CD14-positive monocyte (primary cell): Measurements from ENCODE around the gene SHROOM1. TPM values are rescaled to one million over a fixed set of nuclear protein-coding genes. Genes with fewer than 3 reads are reported as not detected.
"Not testable (repeated sequence)": the region's sequence is repeated elsewhere in the genome, so short reads cannot be mapped to it uniquely, and the experiment has no call there.

Source experiments
- DNase-seq, 3 donors: peaks; one replicate each; pipeline ENCODE4 v3.0.0-alpha.2; 2011 to 2022
- H2AFZ ChIP-seq: 2 replicates; pipeline ENCODE4 v1.6.0; 2012; ENCODE audit warnings: mild to moderate bottlenecking, low read depth, low read length, inconsistent platforms; ENCODE audit not compliant: insufficient read depth, poor library complexity, severe bottlenecking
- H3K27ac ChIP-seq, 2 donors: 1 replicate in 1 of 2; 2 replicates in 1 of 2; pipeline ENCODE4 v1.5.1; 2012 to 2013; ENCODE audit warnings: low read length in 2 of 2, control low read depth in 1 of 2, inconsistent platforms in 1 of 2, low read depth in 1 of 2, mild to moderate bottlenecking in 1 of 2
- H3K27me3 ChIP-seq, 2 donors: one replicate each; pipeline versions ENCODE4 v1.6.0 to v1.6.1; 2011 to 2013; ENCODE audit warnings: low read length in 2 of 2; ENCODE audit not compliant: control insufficient read depth in 2 of 2, insufficient read depth in 2 of 2
- H3K36me3 ChIP-seq, 2 donors: replicated peaks in 1 of 2; 1 replicate in 1 of 2; 2 replicates in 1 of 2; pipeline versions ENCODE4 v1.5.1 to v1.6.1; 2012 to 2013; ENCODE audit warnings: low read length in 2 of 2, control low read depth in 1 of 2, inconsistent platforms in 1 of 2, mild to moderate bottlenecking in 1 of 2; ENCODE audit not compliant: insufficient read depth in 2 of 2, control insufficient read depth in 1 of 2
- H3K4me1 ChIP-seq, 2 donors: 1 replicate in 1 of 2; 2 replicates in 1 of 2; pipeline versions ENCODE4 v1.5.1 to v1.6.1; 2012 to 2013; ENCODE audit warnings: low read length in 2 of 2, control low read depth in 1 of 2, inconsistent platforms in 1 of 2, mild to moderate bottlenecking in 1 of 2, moderate library complexity in 1 of 2; ENCODE audit not compliant: insufficient read depth in 2 of 2, control insufficient read depth in 1 of 2
- H3K4me2 ChIP-seq: replicated peaks from 2 replicates; pipeline ENCODE3; 2012; ENCODE audit warnings: low read length, moderate library complexity, mild to moderate bottlenecking; ENCODE audit not compliant: poor library complexity, severe bottlenecking; ENCODE audit errors: extremely low read depth
- H3K4me3 ChIP-seq, 3 experiments: fragments of 200-600 bp in 1 of 3; sonication (generic) in 1 of 3; replicated peaks in 1 of 3; 1 replicate in 2 of 3; 2 replicates in 1 of 3; pipeline ENCODE4 v1.5.1; 2011 to 2013; ENCODE audit warnings: low read length in 3 of 3, mild to moderate bottlenecking in 3 of 3, control low read depth in 2 of 3, low read depth in 2 of 3, inconsistent platforms in 1 of 3, moderate library complexity in 1 of 3
- H3K79me2 ChIP-seq: 2 replicates; pipeline ENCODE4 v1.6.0; 2012; ENCODE audit warnings: mild to moderate bottlenecking, control low read depth, inconsistent platforms, low read length, moderate library complexity; ENCODE audit not compliant: insufficient read depth
- H3K9ac ChIP-seq: 2 replicates; pipeline ENCODE4 v1.6.0; 2017; ENCODE audit warnings: low read length, mild to moderate bottlenecking; ENCODE audit not compliant: insufficient read depth, poor library complexity, severe bottlenecking
- H3K9me3 ChIP-seq, 2 donors: replicated peaks in 1 of 2; 1 replicate in 1 of 2; 2 replicates in 1 of 2; pipeline versions ENCODE4 v1.5.1 to v1.6.1; 2012 to 2013; ENCODE audit warnings: low read length in 2 of 2, control low read depth in 1 of 2; ENCODE audit not compliant: control insufficient read depth in 1 of 2, insufficient read depth in 1 of 2
- H4K20me1 ChIP-seq: 2 replicates; pipeline ENCODE4 v1.6.0; 2012; ENCODE audit warnings: mild to moderate bottlenecking, low read length, control low read depth, moderate library complexity; ENCODE audit not compliant: insufficient read depth
- H3K27ac Mint-ChIP-seq, 7 donors: one replicate each; pipeline ENCODE4 v1.8.0; 2020; ENCODE audit warnings: mild to moderate bottlenecking in 7 of 7, mixed read lengths in 7 of 7, moderate library complexity in 6 of 7, inconsistent platforms in 2 of 7
- H3K27me3 Mint-ChIP-seq, 3 donors: one replicate each; pipeline ENCODE4 v1.8.0; 2021 to 2022; ENCODE audit warnings: low read depth in 3 of 3, mild to moderate bottlenecking in 3 of 3, mixed read lengths in 3 of 3, moderate library complexity in 3 of 3, inconsistent platforms in 1 of 3
- H3K36me3 Mint-ChIP-seq, 2 donors: one replicate each; pipeline ENCODE4 v1.8.0; 2020; ENCODE audit warnings: mixed read lengths in 2 of 2, inconsistent platforms in 1 of 2, mild to moderate bottlenecking in 1 of 2
- H3K4me1 Mint-ChIP-seq: one replicate; pipeline ENCODE4 v1.8.0; 2020; ENCODE audit warnings: mild to moderate bottlenecking, mixed read lengths
- H3K4me3 Mint-ChIP-seq, 2 donors: one replicate each; pipeline ENCODE4 v1.8.0; 2020; ENCODE audit warnings: mild to moderate bottlenecking in 2 of 2, mixed read lengths in 2 of 2, moderate library complexity in 1 of 2
- H3K9me3 Mint-ChIP-seq, 7 donors: one replicate each; pipeline ENCODE4 v1.8.0; 2020 to 2022; ENCODE audit warnings: mixed read lengths in 7 of 7, mild to moderate bottlenecking in 6 of 7, moderate library complexity in 6 of 7, inconsistent platforms in 2 of 7
- WGBS: methylation state at CpG from one replicate; pipeline ENCODE4 v1.1.5; 2013; ENCODE audit warnings: missing lambda C conversion rate; ENCODE audit not compliant: insufficient coverage; 5-methylcytosine and 5-hydroxymethylcytosine counted together
- intact Hi-C, 2 donors: fragments of 100-400 bp; cut with micrococcal nuclease; formaldehyde crosslinking; loops; one replicate each; pipeline versions ENCODE4 v1.15.0 to v1.15.1; 2023
- polyA plus RNA-seq, 3 donors: library from polyadenylated mRNA; depleted of rRNA in 1 of 3; unstranded in 2 of 3; stranded (reverse) in 1 of 3; fragments of 300-500 nt in 2 of 3; fragments of >200 nt in 1 of 3; fragmentation: Illumina TruSeq in 2 of 3; gene quantifications; 1 replicate in 2 of 3; 2 replicates in 1 of 3; pipeline ENCODE4 v1.2.3, GENCODE V29; 2012 to 2021
- TF ChIP-seq, protein P1 (sequence below): fragments of 200-600 bp; IDR thresholded peaks from one replicate; pipeline ENCODE4 v1.8.0; 2022; ENCODE audit warnings: antibody characterized with exemption, mild to moderate bottlenecking

Gene SHROOM1
- polyA plus RNA-seq, 3 donors, result 6.4 to 27.0 (median 16.1) TPM

DNA sequence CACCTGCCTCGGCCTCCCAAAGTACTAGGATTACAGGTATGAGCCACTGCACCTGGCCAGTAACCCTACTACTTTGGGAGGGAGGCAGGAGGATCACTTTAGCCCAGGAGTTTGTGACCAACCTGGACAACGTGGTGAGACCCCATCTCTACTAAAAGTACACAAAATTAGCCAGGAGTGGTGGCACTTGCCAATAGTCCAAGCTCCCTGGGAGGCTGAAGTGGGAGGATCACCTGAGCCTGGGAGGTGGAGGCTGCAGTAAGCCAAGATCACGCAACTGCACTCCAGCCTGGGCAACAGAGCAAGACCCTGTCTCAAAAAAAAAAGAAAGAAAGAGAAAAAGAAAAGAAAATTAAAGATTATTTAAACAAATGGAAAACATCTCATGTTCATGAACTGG, 25.6 kb upstream of the SHROOM1 start:
- no peaks in the 10 kb centered on the region for H3K36me3 Mint-ChIP-seq
- intact Hi-C loops, result no loop called here
- DNase-seq, result no peak

GRCh38 chr5:132854992-132855391, 24.5 kb upstream of the SHROOM1 start:
- H3K9me3 ChIP-seq, H3K27me3 ChIP-seq, H3K27ac ChIP-seq, H3K4me1 ChIP-seq, H3K4me3 ChIP-seq, H4K20me1 ChIP-seq, DNase-seq, H3K36me3 ChIP-seq, H3K4me3 Mint-ChIP-seq, H3K4me2 ChIP-seq, H2AFZ ChIP-seq, intact Hi-C loops, H3K79me2 ChIP-seq, H3K9me3 Mint-ChIP-seq, H3K4me1 Mint-ChIP-seq, H3K27ac Mint-ChIP-seq, H3K36me3 Mint-ChIP-seq, H3K9ac ChIP-seq, H3K27me3 Mint-ChIP-seq: not testable (repeated sequence)
- WGBS, result 100% methylated on average over 2 of the region's 5 CpGs

More for the DNA sequence above, 25.6 kb upstream of the SHROOM1 start:
- no peaks in the 10 kb centered on the region for H4K20me1 ChIP-seq
- WGBS, result no CpG with 5 or more reads among the region's 3 CpGs
- H3K27me3 ChIP-seq, result no peaks in the 10 kb centered on the region
- TF ChIP-seq, protein P1, sequence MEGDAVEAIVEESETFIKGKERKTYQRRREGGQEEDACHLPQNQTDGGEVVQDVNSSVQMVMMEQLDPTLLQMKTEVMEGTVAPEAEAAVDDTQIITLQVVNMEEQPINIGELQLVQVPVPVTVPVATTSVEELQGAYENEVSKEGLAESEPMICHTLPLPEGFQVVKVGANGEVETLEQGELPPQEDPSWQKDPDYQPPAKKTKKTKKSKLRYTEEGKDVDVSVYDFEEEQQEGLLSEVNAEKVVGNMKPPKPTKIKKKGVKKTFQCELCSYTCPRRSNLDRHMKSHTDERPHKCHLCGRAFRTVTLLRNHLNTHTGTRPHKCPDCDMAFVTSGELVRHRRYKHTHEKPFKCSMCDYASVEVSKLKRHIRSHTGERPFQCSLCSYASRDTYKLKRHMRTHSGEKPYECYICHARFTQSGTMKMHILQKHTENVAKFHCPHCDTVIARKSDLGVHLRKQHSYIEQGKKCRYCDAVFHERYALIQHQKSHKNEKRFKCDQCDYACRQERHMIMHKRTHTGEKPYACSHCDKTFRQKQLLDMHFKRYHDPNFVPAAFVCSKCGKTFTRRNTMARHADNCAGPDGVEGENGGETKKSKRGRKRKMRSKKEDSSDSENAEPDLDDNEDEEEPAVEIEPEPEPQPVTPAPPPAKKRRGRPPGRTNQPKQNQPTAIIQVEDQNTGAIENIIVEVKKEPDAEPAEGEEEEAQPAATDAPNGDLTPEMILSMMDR, result no peak
- no peak overlapping the region for H3K4me3 ChIP-seq
- peaks cover 0 to 1% (median 0%) of the 10 kb centered on the region in 7 donors for H3K9me3 Mint-ChIP-seq
- H3K4me2 ChIP-seq, result no peak overlapping the region
- no peak overlapping the region for H3K27ac ChIP-seq
- H3K4me1 Mint-ChIP-seq, result no peaks in the 10 kb centered on the region
- no peaks in the 10 kb centered on the region for H3K79me2 ChIP-seq
- peak overlapping the region in 1 of 7 donors; percentile 50 for H3K27ac Mint-ChIP-seq
- no peaks in the 10 kb centered on the region for H3K36me3 ChIP-seq
- H3K9ac ChIP-seq, result no peak overlapping the region
- no peaks in the 10 kb centered on the region for H3K9me3 ChIP-seq
- H3K4me1 ChIP-seq, result no peaks in the 10 kb centered on the region
- H3K4me3 Mint-ChIP-seq, result no peak overlapping the region
- H2AFZ ChIP-seq, result no peak overlapping the region
- H3K27me3 Mint-ChIP-seq, result peaks cover 5 to 9% (median 9%) of the 10 kb centered on the region in 3 donors
